Tibial nerve (tissue), 3 donors: ENCODE results near the gene TTN.

Experiments
- POLR2A ChIP-seq, 2 donors: fragments of 450-650 bp; IDR thresholded peaks; one replicate each; pipeline ENCODE4 v1.6.1; 2017; ENCODE audit warnings: antibody characterized with exemption in 2 of 2, mild to moderate bottlenecking in 2 of 2, moderate library complexity in 2 of 2
- TF ChIP-seq, protein P1 (sequence below), 5 experiments: fragments of 200-600 bp in 3 of 5; fragments of 450-650 bp in 2 of 5; sonication (generic) in 3 of 5; IDR thresholded peaks; one replicate each; pipeline ENCODE4 v1.5.1; 2016 to 2019; ENCODE audit warnings: antibody characterized with exemption in 5 of 5, mild to moderate bottlenecking in 3 of 5, moderate library complexity in 2 of 5

DNA sequence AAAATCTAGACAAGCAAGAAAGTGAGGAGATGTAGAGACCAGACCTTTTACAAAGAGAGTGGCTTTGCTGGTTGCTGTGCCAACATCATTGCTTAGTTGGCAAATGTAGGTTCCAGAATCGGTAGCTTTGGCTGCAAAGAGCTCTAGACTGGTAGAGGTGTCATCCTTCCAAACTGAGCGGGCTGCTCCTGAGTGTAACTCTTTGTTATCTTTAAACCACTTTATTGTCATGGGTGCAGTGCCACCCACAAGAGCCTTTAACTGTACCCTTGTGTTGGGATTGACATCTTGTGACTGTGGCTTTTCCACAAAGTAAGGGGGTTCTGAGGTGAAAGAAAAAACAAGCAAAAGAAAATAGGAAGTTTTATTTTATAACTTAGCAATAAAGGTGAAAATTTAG, 77.2 kb downstream of the TTN start:
- TF ChIP-seq, protein P1, sequence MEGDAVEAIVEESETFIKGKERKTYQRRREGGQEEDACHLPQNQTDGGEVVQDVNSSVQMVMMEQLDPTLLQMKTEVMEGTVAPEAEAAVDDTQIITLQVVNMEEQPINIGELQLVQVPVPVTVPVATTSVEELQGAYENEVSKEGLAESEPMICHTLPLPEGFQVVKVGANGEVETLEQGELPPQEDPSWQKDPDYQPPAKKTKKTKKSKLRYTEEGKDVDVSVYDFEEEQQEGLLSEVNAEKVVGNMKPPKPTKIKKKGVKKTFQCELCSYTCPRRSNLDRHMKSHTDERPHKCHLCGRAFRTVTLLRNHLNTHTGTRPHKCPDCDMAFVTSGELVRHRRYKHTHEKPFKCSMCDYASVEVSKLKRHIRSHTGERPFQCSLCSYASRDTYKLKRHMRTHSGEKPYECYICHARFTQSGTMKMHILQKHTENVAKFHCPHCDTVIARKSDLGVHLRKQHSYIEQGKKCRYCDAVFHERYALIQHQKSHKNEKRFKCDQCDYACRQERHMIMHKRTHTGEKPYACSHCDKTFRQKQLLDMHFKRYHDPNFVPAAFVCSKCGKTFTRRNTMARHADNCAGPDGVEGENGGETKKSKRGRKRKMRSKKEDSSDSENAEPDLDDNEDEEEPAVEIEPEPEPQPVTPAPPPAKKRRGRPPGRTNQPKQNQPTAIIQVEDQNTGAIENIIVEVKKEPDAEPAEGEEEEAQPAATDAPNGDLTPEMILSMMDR (IDR thresholded peaks at IDR 0.05), result no peak
- TF ChIP-seq POLR2A (IDR thresholded peaks at IDR 0.05), result no peak
